Skeletal muscle satellite cell (primary cell): Measurements from ENCODE around the gene ZDHHC17.

ENCODE experiments used
- H3K27me3 ChIP-seq: 2 replicates; pipeline ENCODE4 v1.7.0; 2013; ENCODE audit warnings: low read length; ENCODE audit not compliant: control insufficient read depth, insufficient read depth
- H3K36me3 ChIP-seq: 2 replicates; pipeline ENCODE4 v1.7.0; 2013; ENCODE audit warnings: mild to moderate bottlenecking, control low read depth, low read length; ENCODE audit not compliant: insufficient read depth
- H3K4me1 ChIP-seq: 2 replicates; pipeline ENCODE4 v1.7.0; 2013; ENCODE audit warnings: low read length; ENCODE audit not compliant: control insufficient read depth, insufficient read depth
- H3K4me2 ChIP-seq: 2 replicates; pipeline ENCODE4 v1.7.0; 2013; ENCODE audit warnings: mild to moderate bottlenecking, low read length
- H3K4me3 ChIP-seq: 2 replicates; pipeline ENCODE4 v1.7.0; 2013; ENCODE audit warnings: low read length
- H3K9ac ChIP-seq: 2 replicates; pipeline ENCODE4 v1.7.0; 2013; ENCODE audit warnings: mild to moderate bottlenecking, low read depth, low read length, moderate library complexity
- H3K9me3 ChIP-seq: replicated peaks from 2 replicates; pipeline ENCODE4 v1.7.0; 2013; ENCODE audit warnings: mild to moderate bottlenecking, control low read depth, low read length

Gene ZDHHC17

DNA sequence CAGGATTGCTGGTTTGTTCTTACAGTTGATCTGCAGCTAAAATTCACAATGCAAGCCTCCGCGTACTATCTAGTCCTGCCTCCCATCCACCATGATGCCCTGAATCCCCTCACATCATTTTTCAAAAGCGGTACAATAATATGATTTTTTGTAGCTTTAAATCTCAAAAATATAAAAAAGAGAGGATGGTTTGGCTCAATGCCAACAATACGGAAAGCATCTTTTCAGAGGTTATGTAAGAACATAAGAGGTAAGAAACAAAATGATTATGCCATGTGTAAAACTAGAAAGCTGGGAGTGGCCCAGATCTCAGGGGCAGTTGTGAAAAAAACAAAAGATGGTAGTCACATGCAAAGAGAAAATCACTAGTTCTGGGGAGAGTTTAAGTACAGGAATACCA is 24.0 kb upstream of the ZDHHC17 start:
- Histone ChIP-seq H3K4me2 (no peak overlapping the region), H3K27me3 (peaks cover 4% of the 10 kb centered on the region), H3K4me1 (no peaks in the 10 kb centered on the region), H3K9ac (no peak overlapping the region), H3K9me3 (no peaks in the 10 kb centered on the region), H3K36me3 (no peaks in the 10 kb centered on the region), H3K4me3 (no peak overlapping the region)

DNA sequence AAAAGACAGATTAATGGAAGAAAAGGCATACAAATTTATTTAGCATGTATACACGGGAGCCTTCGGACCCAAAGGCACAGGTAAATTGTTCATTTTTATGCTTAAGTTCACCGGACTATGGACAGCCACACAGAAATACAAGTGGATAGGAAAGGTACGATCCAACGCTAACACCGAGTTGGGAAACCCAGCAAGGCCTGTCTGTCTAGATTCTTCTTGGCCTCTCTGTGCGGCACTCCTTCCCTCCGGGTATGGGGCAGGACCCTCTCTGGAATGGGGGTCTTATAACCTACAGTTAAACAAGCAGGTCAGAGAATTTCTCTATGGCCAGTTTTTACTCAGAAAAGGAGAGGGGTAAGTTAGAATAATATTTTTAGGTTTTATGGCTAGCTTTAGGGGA is 23.4 kb upstream of the ZDHHC17 start:
- Histone ChIP-seq H3K4me2 (no peak overlapping the region), H3K36me3 (no peaks in the 10 kb centered on the region), H3K4me3 (no peak overlapping the region), H3K27me3 (peaks cover 4% of the 10 kb centered on the region), H3K9me3 (no peaks in the 10 kb centered on the region), H3K4me1 (no peaks in the 10 kb centered on the region), H3K9ac (no peak overlapping the region)

DNA sequence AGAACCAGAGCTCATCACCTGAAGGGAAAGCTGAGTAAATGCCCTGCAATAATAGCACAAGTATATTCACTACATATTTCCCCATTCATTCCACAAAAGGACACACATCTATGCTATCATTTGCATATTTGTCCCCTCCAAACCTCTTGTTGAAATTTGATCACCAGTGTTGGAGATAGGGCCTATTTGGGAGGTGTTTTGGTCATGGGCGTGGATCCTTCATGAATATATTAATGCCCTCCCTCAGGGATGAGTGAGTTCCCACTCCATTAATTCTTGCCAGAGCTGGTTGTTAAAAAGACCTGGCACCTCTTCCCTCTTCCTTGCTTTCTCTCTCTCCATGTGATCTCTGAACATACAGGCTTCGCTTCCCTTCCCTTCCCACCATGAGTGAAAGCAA is 18.6 kb upstream of the ZDHHC17 start:
- H3K27me3 ChIP-seq = peaks cover 4% of the 10 kb centered on the region
- no peaks in the 10 kb centered on the region for H3K36me3 ChIP-seq
- no peak overlapping the region for H3K4me2 ChIP-seq
- H3K4me3 ChIP-seq = no peak overlapping the region
- H3K9ac ChIP-seq = no peak overlapping the region
- H3K9me3 ChIP-seq = no peaks in the 10 kb centered on the region
- H3K4me1 ChIP-seq = no peaks in the 10 kb centered on the region

DNA sequence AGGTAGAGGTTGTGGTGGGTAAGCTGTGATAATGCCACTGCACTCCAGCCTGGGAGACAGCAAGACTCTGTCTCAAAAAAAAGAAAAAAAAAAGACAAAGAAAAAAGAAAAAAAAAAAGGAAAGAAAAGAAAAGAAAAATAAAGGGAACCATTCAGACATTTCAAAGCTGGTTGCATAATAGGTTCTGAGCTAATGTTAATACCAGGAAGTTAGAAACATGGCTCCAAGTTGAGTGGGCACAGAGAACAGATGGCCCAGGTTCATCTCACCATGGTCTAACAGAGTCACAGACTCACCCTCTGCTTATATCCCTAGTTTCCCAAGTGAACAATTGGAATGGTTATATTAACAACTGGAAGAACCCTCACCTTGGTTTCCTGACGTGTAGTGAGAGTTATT is 17.4 kb upstream of the ZDHHC17 start:
- Histone ChIP-seq H3K9ac (no peak overlapping the region), H3K4me1 (no peaks in the 10 kb centered on the region), H3K4me2 (no peak overlapping the region), H3K36me3 (no peaks in the 10 kb centered on the region), H3K4me3 (no peak overlapping the region), H3K27me3 (peaks cover 4% of the 10 kb centered on the region), H3K9me3 (no peaks in the 10 kb centered on the region)

DNA sequence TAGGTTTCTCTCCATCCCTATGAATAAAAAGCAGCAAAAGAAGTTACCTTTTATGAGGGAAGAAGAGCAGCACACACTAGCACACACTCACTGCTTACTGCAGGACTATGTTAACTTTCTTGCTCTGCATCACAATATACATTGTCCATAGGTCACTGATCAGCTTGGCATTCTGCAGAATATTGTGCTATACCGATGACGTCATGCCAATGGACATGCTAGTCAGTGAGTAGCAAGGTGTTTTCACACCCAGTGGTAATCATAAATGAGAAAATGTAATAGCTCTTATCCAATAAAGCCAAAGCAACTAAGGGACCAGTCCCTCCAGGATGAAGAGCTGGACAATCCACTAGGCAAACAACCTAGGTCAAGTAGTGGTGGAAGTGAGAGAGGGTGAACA is 16.7 kb upstream of the ZDHHC17 start:
- H3K9ac ChIP-seq = no peak overlapping the region
- H3K4me1 ChIP-seq = no peaks in the 10 kb centered on the region
- no peaks in the 10 kb centered on the region for H3K9me3 ChIP-seq
- peaks cover 4% of the 10 kb centered on the region for H3K27me3 ChIP-seq
- H3K4me3 ChIP-seq = no peak overlapping the region
- no peaks in the 10 kb centered on the region for H3K36me3 ChIP-seq
- no peak overlapping the region for H3K4me2 ChIP-seq

DNA sequence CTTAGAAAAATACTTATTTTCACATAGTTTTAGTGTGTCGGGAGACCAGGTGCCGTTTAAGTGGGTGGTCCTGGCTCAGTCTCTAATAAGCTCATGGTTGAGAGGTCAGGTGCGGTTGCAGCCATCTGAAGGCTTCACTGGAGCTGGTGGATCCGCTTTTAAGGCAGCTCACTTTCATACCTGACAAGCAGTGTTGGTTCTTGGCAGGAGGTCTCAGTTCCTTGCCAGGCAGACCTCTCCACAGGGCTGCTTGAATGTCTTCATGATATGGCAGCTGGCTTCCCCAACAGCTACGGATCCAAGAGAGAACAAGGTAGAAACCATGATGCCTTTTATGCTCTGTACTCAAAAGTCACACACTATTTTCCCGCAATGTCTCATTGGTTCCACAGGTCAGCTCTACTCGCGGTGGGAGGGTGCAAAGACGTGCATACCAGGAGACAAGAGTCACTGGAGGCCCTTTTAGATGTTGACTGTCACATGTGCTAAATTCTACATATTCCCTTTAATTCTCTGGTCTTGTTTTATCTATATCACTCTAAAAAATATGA is 8.0 kb upstream of the ZDHHC17 start:
- no peaks in the 10 kb centered on the region for H3K4me1 ChIP-seq
- H3K9me3 ChIP-seq = no peaks in the 10 kb centered on the region
- no peak overlapping the region for H3K4me3 ChIP-seq
- no peak overlapping the region for H3K4me2 ChIP-seq
- H3K36me3 ChIP-seq = no peaks in the 10 kb centered on the region
- no peaks in the 10 kb centered on the region for H3K27me3 ChIP-seq
- no peak overlapping the region for H3K9ac ChIP-seq

DNA sequence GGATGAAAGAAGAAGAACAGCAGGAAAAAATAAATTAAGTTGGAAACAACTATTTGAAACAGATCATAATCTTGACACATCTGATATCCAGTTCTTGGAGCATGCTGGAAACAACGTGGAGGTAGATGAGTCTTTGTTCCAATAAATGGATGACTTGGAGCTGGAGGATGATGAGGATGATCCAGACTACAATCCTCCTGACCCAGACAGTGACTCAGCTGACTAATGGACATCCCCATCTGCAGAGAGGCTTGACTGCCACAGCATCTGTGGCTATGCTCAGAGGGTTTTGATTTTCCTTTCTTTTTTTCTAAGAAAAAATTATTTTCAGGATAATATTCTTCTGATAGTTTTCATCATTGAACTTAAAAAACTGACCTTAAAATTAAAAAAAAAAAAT is 6.2 kb upstream of the ZDHHC17 start:
- no peak overlapping the region for H3K4me2 ChIP-seq
- H3K9ac ChIP-seq = no peak overlapping the region
- H3K27me3 ChIP-seq = no peaks in the 10 kb centered on the region
- no peaks in the 10 kb centered on the region for H3K36me3 ChIP-seq
- no peak overlapping the region for H3K4me3 ChIP-seq
- H3K9me3 ChIP-seq = no peaks in the 10 kb centered on the region
- H3K4me1 ChIP-seq = peaks cover under 1% of the 10 kb centered on the region

DNA sequence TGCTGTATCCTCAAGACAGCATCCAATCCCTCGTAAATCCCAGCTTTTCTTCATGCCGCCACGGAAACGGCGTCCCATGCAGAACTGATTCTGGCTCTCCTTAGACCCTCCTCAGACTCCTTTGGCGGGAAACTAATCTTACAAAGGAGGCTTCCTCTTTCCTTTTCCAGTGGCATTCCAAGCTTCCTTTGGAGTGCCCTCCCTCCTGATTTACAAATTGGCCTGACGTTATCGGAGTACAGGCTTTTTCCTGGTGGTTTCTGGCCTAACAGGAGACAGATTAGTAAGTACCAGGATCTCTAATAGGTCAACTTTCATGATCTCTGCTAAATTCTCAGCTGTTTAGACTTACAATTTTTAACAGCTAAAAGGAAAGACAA is 1.3 kb upstream of the ZDHHC17 start:
- no peaks in the 10 kb centered on the region for H3K27me3 ChIP-seq
- peak overlapping the region; percentile 36 for H3K9ac ChIP-seq
- H3K4me3 ChIP-seq = no peak overlapping the region
- no peaks in the 10 kb centered on the region for H3K36me3 ChIP-seq
- peaks cover 9% of the 10 kb centered on the region for H3K4me1 ChIP-seq
- H3K9me3 ChIP-seq = no peaks in the 10 kb centered on the region
- H3K4me2 ChIP-seq = peak overlapping the region; percentile 49

DNA sequence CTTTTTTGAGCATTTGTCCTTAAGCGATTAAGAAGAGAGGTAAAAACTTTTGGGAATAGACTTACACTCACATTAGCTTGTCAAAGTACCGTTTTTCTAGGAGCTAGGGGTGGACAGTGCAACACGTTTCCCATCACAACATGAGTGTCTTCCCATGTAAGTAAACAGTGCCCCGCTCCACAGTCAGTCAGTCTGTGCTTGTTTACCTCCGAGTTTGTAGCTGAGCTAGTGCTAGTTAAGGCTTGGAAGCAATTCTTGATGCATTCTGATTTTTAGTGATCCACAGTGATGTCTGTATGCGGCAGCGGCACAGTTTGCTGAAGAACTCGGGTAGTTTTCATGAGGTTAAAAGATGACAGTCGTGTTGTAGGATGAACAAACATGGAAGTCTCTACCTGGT is 941 bp downstream of the ZDHHC17 start:
- no peaks in the 10 kb centered on the region for H3K36me3 ChIP-seq
- no peaks in the 10 kb centered on the region for H3K9me3 ChIP-seq
- H3K4me3 ChIP-seq = peak overlapping the region; percentile 94
- H3K4me2 ChIP-seq = peak overlapping the region; percentile 95
- peaks cover 9% of the 10 kb centered on the region for H3K4me1 ChIP-seq
- peak overlapping the region; percentile 95 for H3K9ac ChIP-seq
- H3K27me3 ChIP-seq = no peaks in the 10 kb centered on the region

DNA sequence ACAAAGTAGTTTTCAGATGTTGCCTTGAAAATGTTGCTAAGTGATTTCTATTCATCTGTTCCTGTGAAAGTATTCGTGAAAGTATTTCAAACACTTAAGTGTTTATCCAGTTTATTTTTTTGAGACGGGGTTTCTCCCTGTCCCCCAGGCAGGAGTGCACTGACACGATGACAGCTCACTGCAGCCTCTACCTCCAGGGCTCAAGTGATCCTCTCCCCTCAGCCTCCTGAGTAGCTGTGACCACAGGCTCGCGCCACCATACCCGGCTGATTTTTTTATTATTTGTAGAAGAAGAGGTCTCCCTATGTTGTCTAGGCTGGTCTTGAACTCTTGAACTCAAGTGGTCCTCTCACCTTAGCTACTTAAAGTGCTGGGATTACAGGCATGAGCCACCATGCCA is 1.7 kb downstream of the ZDHHC17 start:
- no peaks in the 10 kb centered on the region for H3K27me3 ChIP-seq
- H3K9me3 ChIP-seq = no peaks in the 10 kb centered on the region
- no peaks in the 10 kb centered on the region for H3K36me3 ChIP-seq
- peak overlapping the region; percentile 95 for H3K4me2 ChIP-seq
- peak overlapping the region; percentile 94 for H3K4me3 ChIP-seq
- H3K9ac ChIP-seq = no peak overlapping the region
- H3K4me1 ChIP-seq = peaks cover 9% of the 10 kb centered on the region

DNA sequence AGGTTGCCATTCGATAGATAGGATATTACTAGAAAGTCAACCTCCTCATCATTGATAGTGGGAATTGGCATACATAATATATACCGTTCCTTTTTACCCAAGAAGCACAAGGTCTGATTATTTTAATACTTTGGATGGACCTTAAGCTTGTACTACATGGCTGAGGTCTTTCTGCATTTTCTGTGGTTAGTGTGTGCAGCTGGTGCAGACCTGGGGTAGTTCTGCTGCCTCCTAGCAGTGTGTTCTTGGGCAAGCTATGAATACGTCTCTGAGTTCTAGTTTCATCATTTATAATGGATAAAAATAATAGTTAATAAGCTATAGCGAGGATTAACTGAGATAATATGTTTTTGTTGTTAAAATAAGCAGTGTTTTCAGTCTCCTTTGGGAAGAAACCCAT is 2.2 kb downstream of the ZDHHC17 start:
- Histone ChIP-seq H3K27me3 (no peaks in the 10 kb centered on the region), H3K4me3 (no peak overlapping the region), H3K4me1 (peaks cover 9% of the 10 kb centered on the region), H3K9ac (no peak overlapping the region), H3K36me3 (no peaks in the 10 kb centered on the region), H3K4me2 (no peak overlapping the region), H3K9me3 (no peaks in the 10 kb centered on the region)

DNA sequence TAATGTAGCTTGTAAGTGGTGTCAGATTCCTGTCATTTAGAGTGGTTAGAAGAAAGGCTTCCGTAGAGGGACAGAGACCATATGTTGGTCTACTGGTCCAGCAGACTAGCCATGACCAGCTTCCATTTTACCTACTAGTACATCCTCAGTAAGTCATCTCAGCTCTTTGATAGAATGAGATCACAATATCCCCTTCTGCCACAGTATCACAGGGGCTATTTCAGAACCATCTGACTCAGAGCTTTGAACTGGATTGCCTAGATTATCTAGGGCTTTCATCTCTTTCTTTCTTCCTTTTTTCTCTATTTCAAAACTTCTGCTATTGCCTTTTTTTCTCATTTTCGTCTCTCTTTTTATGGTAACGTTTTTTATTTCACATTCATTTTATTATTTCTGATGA is 4.7 kb downstream of the ZDHHC17 start:
- H3K27me3 ChIP-seq = no peaks in the 10 kb centered on the region
- H3K4me1 ChIP-seq = peaks cover 5% of the 10 kb centered on the region
- H3K4me3 ChIP-seq = no peak overlapping the region
- no peak overlapping the region for H3K4me2 ChIP-seq
- no peak overlapping the region for H3K9ac ChIP-seq
- H3K36me3 ChIP-seq = no peaks in the 10 kb centered on the region
- H3K9me3 ChIP-seq = no peaks in the 10 kb centered on the region
